DOHH2 (cell line): ENCODE results near the gene NXNL2.

Source experiments
- H3F3A ChIP-seq: fragments of 200-600 bp; sonication (generic), shearing (Covaris generic); 2 replicates; pipeline ENCODE4 v1.6.0; 2016; ENCODE audit warnings: antibody characterized with exemption, mild to moderate bottlenecking; ENCODE audit not compliant: control insufficient read depth, insufficient read depth
- H3K27ac ChIP-seq: fragments of 200-600 bp; sonication (generic); 2 replicates; pipeline ENCODE4 v1.5.1; 2014; ENCODE audit warnings: low read depth, mild to moderate bottlenecking, low read length, moderate library complexity
- H3K27me3 ChIP-seq: fragments of 200-600 bp; sonication (generic); 2 replicates; pipeline ENCODE4 v1.6.1; 2014; ENCODE audit warnings: mild to moderate bottlenecking, low read length, mixed read lengths; ENCODE audit not compliant: control insufficient read depth
- H3K36me3 ChIP-seq: fragments of 200-600 bp; sonication (generic); 2 replicates; pipeline ENCODE4 v1.6.1; 2014; ENCODE audit warnings: mild to moderate bottlenecking, low read length, moderate library complexity, mixed read lengths; ENCODE audit not compliant: control insufficient read depth
- H3K4me1 ChIP-seq: fragments of 200-600 bp; sonication (generic); 2 replicates; pipeline ENCODE4 v1.6.1; 2014; ENCODE audit warnings: mild to moderate bottlenecking, low read length, mixed read lengths; ENCODE audit not compliant: control insufficient read depth
- H3K4me2 ChIP-seq: fragments of 200-600 bp; sonication (generic); 2 replicates; pipeline ENCODE4 v1.6.0; 2014; ENCODE audit warnings: mild to moderate bottlenecking, low read length, moderate library complexity
- H3K4me3 ChIP-seq: fragments of 200-600 bp; sonication (generic); 2 replicates; pipeline ENCODE4 v1.5.1; 2014; ENCODE audit warnings: mild to moderate bottlenecking, low read length, mixed read lengths
- H3K79me2 ChIP-seq: fragments of 200-600 bp; sonication (generic); 2 replicates; pipeline ENCODE4 v1.6.1; 2014; ENCODE audit warnings: mild to moderate bottlenecking, low read length, mixed read lengths; ENCODE audit not compliant: control insufficient read depth
- H3K9me2 ChIP-seq: fragments of 200-600 bp; sonication (generic); replicated peaks from 2 replicates; pipeline ENCODE4 v1.6.1; 2014; ENCODE audit warnings: mild to moderate bottlenecking, low read length, mixed read lengths; ENCODE audit not compliant: control insufficient read depth
- H3K9me3 ChIP-seq: fragments of 200-600 bp; sonication (generic); 2 replicates; pipeline ENCODE4 v1.6.1; 2014; ENCODE audit warnings: antibody characterized with exemption, low read length, mixed read lengths; ENCODE audit not compliant: control insufficient read depth, insufficient read depth
- H4K20me1 ChIP-seq: fragments of 200-600 bp; sonication (generic); 2 replicates; pipeline ENCODE4 v1.6.0; 2014; ENCODE audit warnings: low read depth, mild to moderate bottlenecking, antibody characterized with exemption, low read length, moderate library complexity; ENCODE audit not compliant: control insufficient read depth, insufficient read depth
- EZH2phosphoT487 ChIP-seq: fragments of 200-600 bp; sonication (generic); IDR thresholded peaks from 2 replicates; pipeline ENCODE4 v1.6.1; 2017; ENCODE audit warnings: borderline replicate concordance, mild to moderate bottlenecking, antibody characterized with exemption, low read length, moderate library complexity, mixed read lengths
- TF ChIP-seq, protein P1 (sequence below): fragments of 200-600 bp; sonication (generic); IDR thresholded peaks from one replicate; pipeline ENCODE4 v1.5.1; 2014; ENCODE audit warnings: antibody characterized with exemption, mild to moderate bottlenecking, low read depth, low read length; ENCODE audit not compliant: poor library complexity, severe bottlenecking

Gene NXNL2

DNA sequence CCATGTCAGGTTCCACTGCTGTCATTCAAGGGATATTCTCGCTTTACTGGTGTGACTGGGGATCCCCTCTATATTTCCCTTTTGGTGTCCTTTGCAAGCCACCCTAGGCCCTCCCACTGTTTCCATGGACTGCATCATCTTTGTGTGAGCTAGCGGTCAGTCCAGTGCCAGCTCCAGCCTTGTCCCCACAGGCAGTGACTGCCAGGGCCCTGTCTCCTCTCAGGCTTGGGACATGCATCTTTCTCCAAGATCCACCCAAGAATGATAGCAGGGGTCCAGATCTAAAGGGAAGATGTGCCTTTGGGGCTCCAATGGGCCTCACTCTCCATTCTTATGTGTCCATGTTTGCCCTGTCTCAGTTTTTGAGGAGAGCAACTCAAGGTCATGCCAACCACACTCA is 37.8 kb upstream of the NXNL2 start:
- Histone ChIP-seq H3K4me1 (no peaks in the 10 kb centered on the region), H3K27me3 (no peaks in the 10 kb centered on the region), H3K4me3 (no peak overlapping the region), H3K27ac (no peak overlapping the region), H3K36me3 (no peaks in the 10 kb centered on the region), H3F3A (no peaks in the 10 kb centered on the region), H4K20me1 (no peaks in the 10 kb centered on the region), H3K4me2 (no peak overlapping the region), H3K9me2 (no peaks in the 10 kb centered on the region), H3K9me3 (no peaks in the 10 kb centered on the region), H3K79me2 (no peaks in the 10 kb centered on the region)
- TF ChIP-seq, protein P1, sequence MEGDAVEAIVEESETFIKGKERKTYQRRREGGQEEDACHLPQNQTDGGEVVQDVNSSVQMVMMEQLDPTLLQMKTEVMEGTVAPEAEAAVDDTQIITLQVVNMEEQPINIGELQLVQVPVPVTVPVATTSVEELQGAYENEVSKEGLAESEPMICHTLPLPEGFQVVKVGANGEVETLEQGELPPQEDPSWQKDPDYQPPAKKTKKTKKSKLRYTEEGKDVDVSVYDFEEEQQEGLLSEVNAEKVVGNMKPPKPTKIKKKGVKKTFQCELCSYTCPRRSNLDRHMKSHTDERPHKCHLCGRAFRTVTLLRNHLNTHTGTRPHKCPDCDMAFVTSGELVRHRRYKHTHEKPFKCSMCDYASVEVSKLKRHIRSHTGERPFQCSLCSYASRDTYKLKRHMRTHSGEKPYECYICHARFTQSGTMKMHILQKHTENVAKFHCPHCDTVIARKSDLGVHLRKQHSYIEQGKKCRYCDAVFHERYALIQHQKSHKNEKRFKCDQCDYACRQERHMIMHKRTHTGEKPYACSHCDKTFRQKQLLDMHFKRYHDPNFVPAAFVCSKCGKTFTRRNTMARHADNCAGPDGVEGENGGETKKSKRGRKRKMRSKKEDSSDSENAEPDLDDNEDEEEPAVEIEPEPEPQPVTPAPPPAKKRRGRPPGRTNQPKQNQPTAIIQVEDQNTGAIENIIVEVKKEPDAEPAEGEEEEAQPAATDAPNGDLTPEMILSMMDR, result no peak
- TF ChIP-seq EZH2phosphoT487, result no peak

DNA sequence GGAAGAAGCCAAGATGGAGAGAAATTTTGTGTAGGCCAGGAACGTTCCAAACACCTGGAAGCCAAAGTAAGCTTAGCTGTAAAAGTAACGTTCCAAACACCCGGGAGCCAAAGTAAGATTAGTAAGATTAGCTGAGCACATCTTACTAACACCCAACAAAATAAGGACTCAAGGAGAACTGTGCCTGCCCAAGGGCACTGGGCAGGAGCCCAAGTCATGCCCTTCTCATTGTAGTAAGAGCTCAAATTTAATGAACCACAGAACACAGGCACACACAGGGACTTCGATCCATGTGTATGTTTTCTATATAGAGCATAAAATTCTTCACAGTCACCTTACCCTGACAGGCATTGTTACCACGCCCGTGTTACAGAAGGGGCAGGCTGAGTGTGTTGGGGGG is 36.1 kb upstream of the NXNL2 start:
- Histone ChIP-seq H3K9me3 (no peaks in the 10 kb centered on the region), H3K27me3 (no peaks in the 10 kb centered on the region), H3F3A (no peaks in the 10 kb centered on the region), H3K4me2 (no peak overlapping the region), H3K79me2 (no peaks in the 10 kb centered on the region), H3K4me3 (no peak overlapping the region), H3K36me3 (no peaks in the 10 kb centered on the region), H3K27ac (no peak overlapping the region), H3K9me2 (no peaks in the 10 kb centered on the region), H4K20me1 (no peaks in the 10 kb centered on the region), H3K4me1 (no peaks in the 10 kb centered on the region)
- TF ChIP-seq EZH2phosphoT487, result no peak
- TF ChIP-seq, protein P1, result no peak

DNA sequence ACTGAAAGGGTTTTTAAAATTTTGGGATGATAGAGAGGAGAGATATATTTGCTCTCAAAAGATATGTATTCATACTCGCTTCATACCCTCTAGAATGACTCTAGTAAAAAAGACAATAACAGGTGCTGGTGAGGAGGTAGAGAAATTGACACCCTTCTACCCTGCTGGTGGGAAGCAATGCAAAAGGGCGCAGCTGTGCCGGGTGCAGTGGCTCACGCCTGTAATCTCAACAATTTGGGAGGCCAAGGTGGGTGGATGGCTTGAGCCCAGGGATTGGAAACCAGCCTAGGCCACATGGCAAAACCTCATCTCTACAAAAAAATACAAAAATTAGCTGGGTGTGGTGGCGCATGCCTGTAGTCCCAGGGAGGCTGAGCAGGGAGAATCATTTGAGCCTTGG is 33.9 kb upstream of the NXNL2 start:
- Histone ChIP-seq H3K9me3 (no peaks in the 10 kb centered on the region), H3K36me3 (no peaks in the 10 kb centered on the region), H3K4me3 (no peak overlapping the region), H3K27ac (no peak overlapping the region), H3K27me3 (no peaks in the 10 kb centered on the region), H3K79me2 (no peaks in the 10 kb centered on the region), H3K4me1 (no peaks in the 10 kb centered on the region), H3F3A (no peaks in the 10 kb centered on the region), H3K4me2 (no peak overlapping the region), H3K9me2 (no peaks in the 10 kb centered on the region), H4K20me1 (no peaks in the 10 kb centered on the region)
- TF ChIP-seq, protein P1, result no peak
- TF ChIP-seq EZH2phosphoT487, result no peak
